Endodermal cell (in vitro differentiated cells): Measurements from ENCODE around the gene NFIC. TPM values are rescaled to one million over a fixed set of nuclear protein-coding genes. Genes with fewer than 3 reads are reported as not detected.

Experiments
- DNase-seq: peaks from one replicate; pipeline ENCODE4 v3.0.0-alpha.2; 2017
- H3K27ac ChIP-seq: 2 replicates; pipeline ENCODE4 v1.5.1; 2013; ENCODE audit warnings: mild to moderate bottlenecking, low read depth, low read length, moderate library complexity
- H3K27me3 ChIP-seq: 2 replicates; pipeline ENCODE4 v1.6.1; 2013; ENCODE audit warnings: mild to moderate bottlenecking, low read length, moderate library complexity; ENCODE audit not compliant: insufficient read depth, control insufficient read depth, poor library complexity, severe bottlenecking
- H3K36me3 ChIP-seq: 2 replicates; pipeline ENCODE4 v1.7.0; 2013; ENCODE audit warnings: mild to moderate bottlenecking, low read length, moderate library complexity; ENCODE audit not compliant: control insufficient read depth, insufficient read depth
- H3K4me1 ChIP-seq: one replicate; pipeline ENCODE4 v1.7.0; 2013; ENCODE audit warnings: low read length; ENCODE audit not compliant: control insufficient read depth, insufficient read depth
- H3K4me3 ChIP-seq: 2 replicates; pipeline ENCODE4 v1.5.1; 2013; ENCODE audit warnings: mild to moderate bottlenecking, low read length, moderate library complexity
- H3K9ac ChIP-seq: 2 replicates; pipeline ENCODE4 v1.6.1; 2013; ENCODE audit warnings: mild to moderate bottlenecking, low read length, moderate library complexity; ENCODE audit not compliant: poor library complexity, severe bottlenecking; ENCODE audit errors: extremely low read depth
- H3K9me3 ChIP-seq: 2 replicates; pipeline ENCODE4 v1.6.1; 2013; ENCODE audit warnings: mild to moderate bottlenecking, low read length, moderate library complexity; ENCODE audit not compliant: control insufficient read depth
- H3K27ac Mint-ChIP-seq: 2 replicates; pipeline ENCODE4 v1.8.0; 2020; ENCODE audit warnings: mixed read lengths
- H3K27me3 Mint-ChIP-seq: 2 replicates; pipeline ENCODE4 v1.8.0; 2021; ENCODE audit warnings: mild to moderate bottlenecking, mixed read lengths; ENCODE audit not compliant: insufficient read depth
- H3K36me3 Mint-ChIP-seq: 2 replicates; pipeline ENCODE4 v1.8.0; 2020; ENCODE audit warnings: low read depth, mixed read lengths
- H3K4me1 Mint-ChIP-seq: 2 replicates; pipeline ENCODE4 v1.8.0; 2020; ENCODE audit warnings: mixed read lengths
- H3K4me3 Mint-ChIP-seq: 2 replicates; pipeline ENCODE4 v1.8.0; 2020; ENCODE audit warnings: mild to moderate bottlenecking, moderate library complexity, mixed read lengths
- H3K9me3 Mint-ChIP-seq: 2 replicates; pipeline ENCODE4 v1.8.0; 2020; ENCODE audit warnings: mild to moderate bottlenecking, mixed read lengths
- WGBS, 2 experiments: methylation state at CpG; one replicate each; pipeline versions ENCODE4 v1.1.5 to v1.1.7; 2013; ENCODE audit warnings: missing lambda C conversion rate in 2 of 2, mixed read lengths in 1 of 2; ENCODE audit not compliant: insufficient coverage in 1 of 2, insufficient read length in 1 of 2; 5-methylcytosine and 5-hydroxymethylcytosine counted together
- total RNA-seq, 2 donors: library from RNA; stranded (reverse); fragmentation: NEBNext Ultra II Directional in 1 of 2; extraction: Animal tissue kit (Norgen Biotek cat#: 25700) in 1 of 2; gene quantifications; 2 replicates in 1 of 2; 3 replicates in 1 of 2; pipeline ENCODE4 v1.2.1, GENCODE V29; 2021
- TF ChIP-seq, protein P1 (sequence below): fragments of 200-600 bp; sonication (generic); conservative IDR thresholded peaks from 2 replicates; pipeline ENCODE4 v1.5.0; 2021; ENCODE audit warnings: antibody characterized with exemption, mild to moderate bottlenecking

NFIC gene
- total RNA-seq, 2 donors from 2014 or later = 5.2 to 6.6 TPM

- H3K9me3 ChIP-seq = no peaks in the 10 kb centered on the region
- no peaks in the 10 kb centered on the region for H3K36me3 Mint-ChIP-seq
- 18 to 30% methylated on average over 13 to 47 of the region's 58 CpGs for WGBS, 2 experiments
- peaks cover 23% of the 10 kb centered on the region for H3K27me3 ChIP-seq
- peak; percentile 76 for DNase-seq
- H3K27ac Mint-ChIP-seq = no peak overlapping the region
- H3K27ac ChIP-seq = no peak overlapping the region
- H3K4me1 Mint-ChIP-seq = peaks cover 7% of the 10 kb centered on the region
- no peaks in the 10 kb centered on the region for H3K36me3 ChIP-seq
- TF ChIP-seq, protein P1, sequence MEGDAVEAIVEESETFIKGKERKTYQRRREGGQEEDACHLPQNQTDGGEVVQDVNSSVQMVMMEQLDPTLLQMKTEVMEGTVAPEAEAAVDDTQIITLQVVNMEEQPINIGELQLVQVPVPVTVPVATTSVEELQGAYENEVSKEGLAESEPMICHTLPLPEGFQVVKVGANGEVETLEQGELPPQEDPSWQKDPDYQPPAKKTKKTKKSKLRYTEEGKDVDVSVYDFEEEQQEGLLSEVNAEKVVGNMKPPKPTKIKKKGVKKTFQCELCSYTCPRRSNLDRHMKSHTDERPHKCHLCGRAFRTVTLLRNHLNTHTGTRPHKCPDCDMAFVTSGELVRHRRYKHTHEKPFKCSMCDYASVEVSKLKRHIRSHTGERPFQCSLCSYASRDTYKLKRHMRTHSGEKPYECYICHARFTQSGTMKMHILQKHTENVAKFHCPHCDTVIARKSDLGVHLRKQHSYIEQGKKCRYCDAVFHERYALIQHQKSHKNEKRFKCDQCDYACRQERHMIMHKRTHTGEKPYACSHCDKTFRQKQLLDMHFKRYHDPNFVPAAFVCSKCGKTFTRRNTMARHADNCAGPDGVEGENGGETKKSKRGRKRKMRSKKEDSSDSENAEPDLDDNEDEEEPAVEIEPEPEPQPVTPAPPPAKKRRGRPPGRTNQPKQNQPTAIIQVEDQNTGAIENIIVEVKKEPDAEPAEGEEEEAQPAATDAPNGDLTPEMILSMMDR = no peak
- H3K4me3 Mint-ChIP-seq = peak overlapping the region; percentile 24
- peaks cover 4% of the 10 kb centered on the region for H3K9me3 Mint-ChIP-seq
- H3K9ac ChIP-seq = no peak overlapping the region
- no peaks in the 10 kb centered on the region for H3K4me1 ChIP-seq
- H3K4me3 ChIP-seq = no peak overlapping the region
- H3K27me3 Mint-ChIP-seq = peaks cover 35% of the 10 kb centered on the region
Measured at GRCh38 chr19:3462991-3463713, 96.8 kb downstream of the NFIC start.

DNA sequence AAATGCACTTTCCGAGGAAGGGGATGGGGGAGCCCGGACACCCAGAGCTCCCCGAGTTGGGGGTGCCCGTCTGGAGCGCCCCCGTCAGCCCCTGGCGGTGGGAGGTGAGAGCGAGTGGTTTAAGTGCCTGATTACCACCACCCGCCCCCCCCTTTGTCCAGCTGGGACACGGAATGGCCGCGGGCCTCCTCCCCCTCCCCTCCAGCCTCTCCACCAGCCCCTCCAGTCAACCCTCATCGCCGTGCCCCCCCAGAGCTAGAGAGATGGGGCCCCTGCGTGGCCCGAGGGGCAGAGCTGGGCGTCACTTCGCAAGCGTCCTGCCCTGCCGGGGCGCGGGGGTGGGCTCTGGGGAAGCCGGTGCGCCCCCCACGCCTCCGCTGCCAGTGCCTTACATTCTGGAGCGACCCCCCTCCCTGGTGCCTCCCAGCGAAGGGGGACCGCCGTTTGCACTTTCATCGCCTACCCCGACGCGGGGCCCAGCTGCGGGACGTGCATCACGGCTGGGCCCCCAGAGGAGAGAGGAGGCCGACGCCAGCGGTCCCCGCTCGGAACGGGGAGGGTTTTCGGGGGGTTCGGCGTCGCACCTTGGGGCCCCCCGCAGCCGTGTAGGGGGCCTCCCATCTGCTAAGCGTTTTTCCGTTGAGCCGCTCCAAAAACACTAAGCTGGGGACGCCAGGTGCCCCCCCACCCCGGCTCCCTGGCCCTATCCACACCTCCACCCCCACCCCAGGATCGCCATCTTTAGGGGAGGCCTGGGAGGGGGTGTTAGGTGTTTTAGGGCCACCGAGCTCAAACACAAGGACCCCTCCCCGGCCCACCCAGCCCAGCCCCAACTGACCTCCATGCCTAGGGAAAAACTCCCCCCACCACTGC is 97.6 kb downstream of the NFIC start:
- H3K9me3 Mint-ChIP-seq = peaks cover 8% of the 10 kb centered on the region
- peaks cover 38% of the 10 kb centered on the region for H3K27me3 Mint-ChIP-seq
- TF ChIP-seq, protein P1 = peak; percentile 57
- H3K27ac Mint-ChIP-seq = no peak overlapping the region
- no peaks in the 10 kb centered on the region for H3K9me3 ChIP-seq
- H3K4me3 ChIP-seq = no peak overlapping the region
- DNase-seq = peak; percentile 63
- H3K36me3 ChIP-seq = no peaks in the 10 kb centered on the region
- peaks cover 23% of the 10 kb centered on the region for H3K27me3 ChIP-seq
- H3K27ac ChIP-seq = no peak overlapping the region
- H3K4me1 ChIP-seq = no peaks in the 10 kb centered on the region
- no peaks in the 10 kb centered on the region for H3K36me3 Mint-ChIP-seq
- no peak overlapping the region for H3K9ac ChIP-seq
- 14 to 15% methylated on average over 19 to 48 of the region's 57 CpGs for WGBS, 2 experiments
- H3K4me3 Mint-ChIP-seq = peak overlapping the region; percentile 44
- peaks cover 5% of the 10 kb centered on the region for H3K4me1 Mint-ChIP-seq

GRCh38 chr19:3464587-3465235 is 98.3 kb downstream of the NFIC start:
- TF ChIP-seq, protein P1 = no peak

More at GRCh38 chr19:3464587-3465235, 98.3 kb downstream of the NFIC start:
- no peak overlapping the region for H3K9ac ChIP-seq
- Mint-ChIP-seq H3K27me3 (peaks cover 46% of the 10 kb centered on the region), H3K27ac (no peak overlapping the region), H3K4me1 (peaks cover 5% of the 10 kb centered on the region), H3K36me3 (no peaks in the 10 kb centered on the region), H3K4me3 (peak overlapping the region; percentile 44), H3K9me3 (peaks cover 12% of the 10 kb centered on the region)
- H3K36me3 ChIP-seq = no peaks in the 10 kb centered on the region
- WGBS, 2 experiments = 18 to 21% methylated on average over 7 to 21 of the region's 31 CpGs
- no peak overlapping the region for H3K4me3 ChIP-seq
- H3K27ac ChIP-seq = no peak overlapping the region
- H3K27me3 ChIP-seq = peaks cover 29% of the 10 kb centered on the region
- peak; percentile 72 for DNase-seq
- no peaks in the 10 kb centered on the region for H3K9me3 ChIP-seq
- no peaks in the 10 kb centered on the region for H3K4me1 ChIP-seq
